ENCODE measurements around the gene POLD4.
A peak's percentile ranks its signal among the peaks of the same experiment; 100 is the strongest.

The POLD4 gene

GRCh38 chr11:67387518-67387917, 34.2 kb upstream of the POLD4 start:
- DNase-seq, result no peak

DNA sequence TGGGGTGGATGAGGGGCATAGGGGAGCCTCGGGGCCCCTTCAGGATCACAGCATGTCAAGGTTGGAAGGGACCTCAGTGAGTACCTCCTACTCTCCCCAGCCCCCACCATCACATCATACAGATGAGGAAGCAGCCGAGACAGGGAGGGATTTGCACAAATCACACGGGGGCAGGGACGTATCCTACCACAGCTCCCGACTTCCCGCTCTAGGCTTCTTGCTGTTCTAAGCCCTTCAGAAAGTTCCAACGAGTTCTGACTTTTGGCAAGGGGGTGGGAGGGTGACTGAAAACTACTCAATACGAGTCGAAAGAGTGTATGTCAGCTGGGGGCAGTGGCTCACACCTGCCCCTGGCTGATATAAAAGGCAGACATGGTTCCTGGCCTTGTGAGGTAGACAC, 33.7 kb upstream of the POLD4 start:
- no peak for DNase-seq

- DNase-seq, result no peak
Measured at GRCh38 chr11:67384851-67385366, 31.6 kb upstream of the POLD4 start.

- peak; percentile 89 for DNase-seq
Measured at GRCh38 chr11:67382276-67383136, 29.2 kb upstream of the POLD4 start.

- DNase-seq, result no peak
Measured at GRCh38 chr11:67381244-67381972, 28.1 kb upstream of the POLD4 start.

DNA sequence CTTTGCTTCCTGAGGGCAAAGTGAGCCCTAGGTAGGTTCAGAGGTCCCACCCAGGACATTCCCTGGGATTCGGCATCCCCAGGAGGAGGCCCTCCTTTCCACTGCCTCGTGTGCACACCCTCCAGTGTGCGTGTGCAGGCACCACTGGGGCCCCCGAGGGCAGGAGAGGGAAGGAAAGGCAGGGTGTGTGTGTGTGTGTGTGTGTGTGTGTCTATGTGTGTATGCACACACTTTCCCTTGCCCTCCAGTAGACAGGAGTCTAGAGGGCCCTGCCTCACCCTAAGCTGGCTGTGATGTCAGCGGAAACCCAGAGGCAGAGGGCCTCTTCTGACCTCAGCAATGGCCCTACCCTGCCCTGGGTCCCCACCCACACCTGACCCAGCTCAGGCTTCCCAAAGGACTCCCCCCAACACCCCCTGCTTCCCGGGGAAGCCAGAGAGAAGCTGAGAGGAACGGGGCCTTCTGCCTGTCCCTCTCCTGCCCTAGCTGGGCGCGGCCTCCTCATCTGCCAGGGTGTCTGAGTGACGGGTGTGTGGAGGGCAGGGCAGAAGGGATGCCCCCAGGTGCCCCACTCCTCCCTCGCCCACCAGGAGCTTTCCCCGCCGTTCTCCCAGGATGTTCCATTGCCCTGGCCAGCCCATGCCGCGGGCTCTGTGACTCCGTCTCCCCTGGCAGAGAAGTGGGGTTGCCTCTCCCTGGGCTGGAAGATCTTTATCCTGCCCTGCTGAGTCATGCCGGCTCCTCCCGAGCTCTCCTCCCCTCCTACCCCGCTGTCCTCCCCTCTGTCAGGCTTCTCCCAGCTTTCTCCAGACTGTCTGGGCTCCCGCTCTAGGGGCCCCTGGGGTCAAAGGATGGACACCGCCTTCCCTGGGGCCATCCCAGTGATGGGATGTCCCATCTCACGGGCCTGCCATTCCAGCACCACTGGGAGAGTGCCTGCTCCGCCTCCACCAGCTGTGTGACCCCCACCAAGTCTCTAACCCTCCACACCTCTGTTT, 26.0 kb upstream of the POLD4 start:
- DNase-seq, result no peak

DNA sequence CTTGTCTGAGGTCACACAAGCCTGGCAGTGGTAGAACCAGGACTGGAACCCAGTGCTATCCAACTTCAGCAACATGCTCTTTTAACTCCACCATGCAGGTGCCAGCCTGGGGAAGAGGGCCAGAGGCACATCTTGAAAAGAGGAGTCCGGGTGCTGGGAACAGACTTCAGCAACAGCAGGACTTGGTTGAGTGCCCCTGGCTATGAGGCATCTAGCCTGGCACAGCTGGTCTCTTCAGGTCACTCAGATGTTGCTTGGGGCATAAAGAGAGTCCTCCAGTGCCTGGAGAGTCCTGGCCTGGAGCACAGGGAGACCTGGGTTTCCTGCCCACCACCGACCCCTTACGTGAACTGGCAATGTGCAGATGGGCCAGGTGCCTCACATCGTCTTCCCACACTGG, 25.2 kb upstream of the POLD4 start:
- no peak for DNase-seq

DNA sequence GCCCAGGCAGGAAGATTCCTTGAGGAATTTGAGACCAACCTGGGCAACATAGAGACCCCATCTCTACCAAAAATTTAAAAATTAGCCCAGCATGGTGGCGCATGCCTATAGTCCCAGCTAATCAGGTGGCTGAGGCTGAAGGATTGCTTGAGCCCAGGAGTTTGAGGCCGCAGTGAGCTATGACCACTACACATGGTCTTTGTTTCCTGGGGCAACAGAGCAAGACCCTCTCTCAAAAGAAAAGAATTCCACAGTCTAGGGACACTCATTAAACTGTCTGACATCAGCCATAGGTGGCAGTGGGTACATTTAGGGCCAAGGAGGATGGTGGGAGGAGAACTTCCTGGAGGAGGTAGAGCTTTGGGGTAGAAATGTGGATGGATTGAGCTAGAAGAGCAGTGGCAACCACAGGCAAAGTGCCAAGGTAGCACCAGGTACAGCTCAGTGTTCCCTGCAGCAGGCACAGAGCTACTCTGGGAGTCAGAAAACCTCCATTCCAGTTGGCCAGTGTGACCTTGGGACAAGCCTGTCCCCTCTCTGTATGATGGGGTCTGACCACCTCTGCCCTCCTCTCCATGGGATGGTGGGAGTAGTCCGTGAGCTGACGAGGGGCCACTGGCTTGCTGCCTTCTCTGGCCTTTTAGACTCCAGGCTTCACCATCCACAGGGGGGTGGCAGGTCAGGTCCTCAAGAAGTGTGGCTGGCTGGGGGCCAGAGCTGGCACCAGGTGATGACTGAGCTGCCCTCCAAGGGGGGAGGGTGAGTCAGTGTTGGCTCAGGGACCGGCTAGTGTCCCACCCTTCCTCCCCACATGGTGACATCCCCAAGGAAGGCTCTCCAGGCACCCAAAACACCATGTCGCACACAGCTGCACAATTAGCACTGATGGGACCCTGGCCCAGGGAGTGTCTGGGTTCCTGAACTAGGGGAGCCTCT, 23.8 kb upstream of the POLD4 start:
- DNase-seq, result no peak

DNA sequence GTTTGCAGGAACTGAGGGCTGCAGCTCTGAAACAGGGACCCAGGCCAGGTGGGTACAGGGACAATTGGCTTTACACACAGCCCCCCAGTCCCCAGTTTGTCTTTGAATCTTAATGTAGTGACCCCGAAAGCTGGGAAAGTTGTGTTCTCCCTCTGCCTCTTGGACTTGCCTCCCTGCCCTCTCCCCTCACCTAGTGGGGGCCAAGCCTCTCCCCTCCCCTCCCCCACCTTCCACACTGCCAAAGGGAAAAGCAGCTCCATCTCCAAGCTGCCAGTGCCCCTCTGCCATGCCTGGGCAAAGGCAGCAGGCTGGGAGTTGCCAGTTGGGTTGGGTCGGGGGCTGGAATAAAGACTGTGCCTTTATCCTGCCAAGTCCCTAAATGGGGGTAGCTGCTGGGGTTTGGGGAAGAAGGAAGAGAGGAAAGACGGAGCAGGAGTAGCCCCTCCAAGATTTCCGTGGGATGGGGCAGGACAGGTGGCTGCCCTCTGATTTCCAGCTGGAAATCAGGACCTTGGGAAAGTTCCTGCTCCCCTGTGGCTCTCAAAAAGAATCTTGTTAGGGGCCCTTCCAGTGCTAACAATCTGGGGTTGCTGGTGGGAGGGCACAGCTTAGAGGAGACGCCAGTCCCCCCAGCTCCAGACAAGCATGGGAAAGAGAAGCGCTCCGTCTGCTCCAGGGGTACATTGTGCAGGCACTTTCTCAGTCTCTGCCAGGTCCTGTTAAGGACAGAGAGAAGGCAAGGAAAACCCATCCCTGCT, 22.9 kb upstream of the POLD4 start:
- no peak for DNase-seq

DNA sequence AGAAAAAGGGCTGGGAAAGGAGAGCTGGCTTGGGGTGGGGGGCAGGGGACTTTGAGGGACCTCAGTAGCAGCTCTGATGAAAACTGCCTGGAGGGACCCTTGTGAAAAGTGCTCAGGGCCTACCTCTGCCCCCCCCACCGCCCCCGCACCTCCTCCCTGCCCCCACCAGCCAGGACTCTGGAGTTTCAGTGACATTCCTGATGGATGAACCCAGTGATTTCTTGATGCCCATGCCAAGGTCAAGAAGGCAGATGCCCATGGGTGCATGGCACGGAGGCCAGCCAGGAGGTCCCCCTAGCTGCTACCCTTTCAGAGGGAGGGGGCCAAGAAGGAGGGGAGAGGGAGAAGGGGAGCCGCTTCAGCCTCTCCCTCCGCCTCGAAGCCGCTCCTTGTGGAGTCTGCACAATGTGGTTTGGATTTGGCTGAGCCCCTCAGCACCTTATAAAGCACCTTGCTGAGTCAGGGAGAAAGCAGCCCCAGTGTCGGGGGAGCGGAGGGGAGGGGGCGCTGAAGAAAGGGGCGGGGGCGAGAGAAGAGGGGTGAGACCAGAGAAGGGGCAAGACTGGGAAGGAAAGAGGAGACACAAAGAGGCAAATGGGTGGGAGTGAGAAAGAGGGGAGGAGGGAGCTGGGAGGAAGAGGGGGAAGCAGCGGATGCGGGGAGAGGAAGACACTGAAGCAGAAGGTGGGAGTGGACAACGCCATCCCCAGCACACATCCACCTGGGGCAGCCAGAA, 22.1 kb upstream of the POLD4 start:
- DNase-seq, result no peak

DNA sequence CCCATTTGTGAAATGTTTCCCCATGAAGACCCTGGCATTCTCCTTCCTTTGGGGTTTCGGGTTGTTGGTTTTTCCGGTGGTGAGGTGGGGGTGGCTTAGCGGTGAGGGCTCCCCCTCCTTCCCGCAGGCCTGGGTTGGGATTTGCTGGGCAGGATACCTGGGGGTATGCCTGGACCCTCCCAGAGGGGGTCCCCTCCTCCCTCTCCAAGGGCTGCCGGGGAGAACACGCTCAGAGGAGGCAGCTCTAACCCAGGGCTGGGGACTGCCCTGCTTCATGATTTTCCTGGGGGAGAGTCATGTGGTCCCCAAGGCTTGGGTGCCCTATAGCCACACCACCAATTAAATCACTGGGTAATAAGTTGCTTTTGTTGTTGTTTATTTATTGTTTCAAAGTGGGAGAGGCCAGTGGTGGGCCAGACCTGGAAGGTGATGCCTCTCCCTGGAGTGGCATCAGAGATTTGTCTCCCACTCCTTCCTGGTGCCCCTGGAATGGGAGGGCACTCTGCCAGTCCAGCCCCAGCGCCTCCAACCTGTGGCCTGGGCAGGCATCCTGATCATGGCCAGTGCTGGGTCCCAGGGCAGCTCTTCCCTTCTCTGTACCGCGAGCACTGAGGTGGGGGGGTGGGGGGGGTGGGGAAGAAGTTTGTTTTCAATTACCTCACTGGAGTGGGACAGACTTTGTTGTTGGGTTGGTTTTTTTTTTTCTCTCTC, 21.4 kb upstream of the POLD4 start:
- no peak for DNase-seq

- peak; percentile 56 for DNase-seq
Measured at GRCh38 chr11:67373648-67374570, 20.6 kb upstream of the POLD4 start.

DNA sequence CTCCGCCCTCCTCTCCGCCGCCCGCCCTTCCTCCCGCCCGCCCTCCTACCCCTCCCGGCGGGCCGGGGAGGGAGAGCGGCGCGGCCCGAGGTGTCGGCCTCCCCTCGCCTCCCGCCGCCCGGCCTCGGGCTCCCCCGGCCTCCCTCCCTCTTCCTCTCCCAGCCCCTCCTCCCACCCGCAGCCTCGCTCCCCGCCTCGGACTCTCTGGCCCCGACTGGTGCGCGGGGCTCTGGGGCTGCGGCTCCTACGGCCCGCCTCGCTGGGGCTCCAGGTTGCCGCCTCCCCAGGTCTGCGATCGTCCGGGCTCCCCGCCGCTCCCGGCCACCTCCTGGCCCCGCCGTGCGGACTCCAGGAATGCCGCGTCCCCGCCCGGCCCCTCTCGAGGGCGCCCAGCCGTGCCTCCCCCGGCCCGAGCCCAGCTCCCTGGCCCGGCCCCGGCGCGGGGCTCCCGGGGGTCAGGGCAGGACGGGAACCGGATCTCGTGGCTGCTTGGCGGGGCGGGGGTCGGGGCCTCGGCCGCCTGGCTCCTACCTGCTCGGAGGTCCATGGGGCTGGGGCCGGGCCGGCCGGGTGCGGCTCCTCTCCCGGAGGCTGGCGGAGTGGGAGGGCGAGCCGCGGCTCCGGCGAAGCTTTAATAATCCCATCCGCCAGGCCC, 19.8 kb upstream of the POLD4 start, which contains the start of gene CLCF1:
CLCF1 (minus strand) TSS at position 606 of the 655 bp plus-strand sequence; CDS start at position 547, 59 bp downstream.
- DNase-seq, result peak; percentile 20

- DNase-seq, result no peak
Measured at GRCh38 chr11:67372321-67372992, 19.1 kb upstream of the POLD4 start.

GRCh38 chr11:67371911-67372320, 18.6 kb upstream of the POLD4 start:
- no peak for DNase-seq

DNA sequence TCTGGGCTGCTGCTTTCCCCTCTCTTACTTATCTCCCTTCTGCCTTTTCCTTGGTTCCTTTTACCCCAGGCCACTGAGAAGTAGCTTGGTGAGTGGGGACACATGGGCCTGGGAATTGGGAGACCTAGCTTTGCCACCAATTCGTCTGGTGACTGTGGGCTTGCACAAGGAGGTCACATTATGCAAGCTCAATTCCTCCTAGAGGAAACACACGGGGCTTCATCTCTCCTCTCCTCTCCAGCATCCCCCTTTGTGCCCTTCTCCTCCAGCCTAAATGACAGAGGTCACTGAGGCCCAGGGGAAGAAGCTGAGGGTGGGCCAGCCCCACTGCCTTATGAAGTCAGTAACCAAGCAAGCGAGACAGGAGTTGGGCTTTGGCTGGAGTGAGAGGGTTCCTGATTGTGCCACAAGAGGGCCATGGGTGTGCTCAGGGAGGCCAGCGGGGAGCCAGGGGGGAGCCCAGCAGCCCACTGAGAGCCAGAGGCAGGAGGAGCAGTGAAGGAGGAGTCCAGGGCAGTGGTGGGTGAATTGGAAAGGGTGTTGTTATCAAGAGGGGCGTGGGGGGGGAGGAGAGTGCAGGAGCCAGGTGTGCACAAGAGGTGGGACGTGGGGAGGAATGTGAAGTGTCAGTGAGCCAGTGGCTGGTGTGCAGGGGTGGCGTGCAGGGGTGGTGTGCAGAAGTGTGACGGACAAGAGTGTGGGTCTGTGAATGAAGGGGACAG, 18.0 kb upstream of the POLD4 start:
- no peak for DNase-seq

Data from activated CD4-positive, alpha-beta T cell treated with anti-CD3 and anti-CD28 coated beads for 48 hours (primary cell).